NT2/D1 (cell line): Measurements from ENCODE around the gene QRSL1.

Experiments
- SUZ12 ChIP-seq: IDR thresholded peaks from 2 replicates; pipeline ENCODE4 v1.6.1; 2011; ENCODE audit not compliant: insufficient read length, insufficient read depth; ENCODE audit errors: extremely low read depth
- YY1 ChIP-seq: IDR thresholded peaks from 2 replicates; pipeline ENCODE4 v1.6.1; 2011; ENCODE audit not compliant: insufficient read length, insufficient read depth
- ZNF274 ChIP-seq: IDR thresholded peaks from 2 replicates; pipeline ENCODE4 v1.6.1; 2011; ENCODE audit warnings: mild to moderate bottlenecking, low read depth, low read length

GRCh38 chr6:106581468-106581867, 47.9 kb upstream of the QRSL1 start:
- TF ChIP-seq ZNF274: no peak
- TF ChIP-seq SUZ12: no peak
- TF ChIP-seq YY1: no peak
